ENCODE measurements around the gene ZC3H10. TPM values are rescaled to one million over a fixed set of nuclear protein-coding genes. Genes with fewer than 3 reads are reported as not detected.
A peak's percentile ranks its signal among the peaks of the same experiment; 100 is the strongest.

Gene ZC3H10
- polyA plus RNA-seq, 1 donor from 2014 or later, result 6.7 TPM

DNA sequence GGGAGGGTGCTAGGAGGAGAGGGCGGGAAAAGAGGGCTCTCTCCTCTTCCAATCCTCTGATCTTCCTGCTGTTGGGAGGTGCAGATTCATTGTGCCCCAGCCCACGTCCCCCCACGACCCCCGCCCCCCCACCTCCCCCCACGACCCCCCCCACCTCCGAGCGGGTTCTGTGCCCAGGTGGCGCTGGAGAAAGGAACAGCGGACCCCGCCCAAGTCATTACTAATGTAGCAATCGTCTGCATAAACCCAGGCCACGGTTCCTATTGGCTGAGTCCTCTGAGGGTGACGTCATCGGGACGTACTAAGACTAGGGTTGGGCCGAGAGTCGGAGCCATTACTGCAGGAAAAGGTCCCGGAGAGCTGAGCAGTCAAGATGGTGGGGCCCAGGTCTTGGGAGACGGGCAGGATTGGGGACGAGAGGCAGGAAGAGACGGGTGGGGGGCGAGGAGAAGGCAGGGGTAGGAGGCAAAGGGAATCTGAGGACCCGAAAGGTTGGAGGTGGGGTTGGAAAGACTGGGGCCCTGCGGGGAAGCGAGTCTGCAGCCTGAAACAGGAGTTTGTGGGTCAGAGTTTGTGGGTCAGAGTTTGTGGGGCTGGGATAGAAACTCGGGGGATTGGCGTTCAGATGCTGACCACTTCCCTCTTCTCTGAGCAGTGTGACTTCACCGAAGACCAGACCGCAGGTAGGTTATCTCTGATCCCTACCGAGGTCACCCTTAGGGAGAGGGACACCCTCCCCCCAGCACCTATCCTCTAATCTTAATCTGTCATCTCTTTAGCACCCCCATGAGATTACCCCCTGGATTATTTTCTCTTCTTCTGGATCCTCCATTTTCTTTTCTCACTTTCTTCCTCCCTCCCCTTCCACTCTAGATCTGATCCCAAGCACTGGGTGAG lies 40.2 kb downstream of the ZC3H10 start, which contains the start of gene MYL6:
Gene MYL6, plus strand, starts transcription at position 331 of the 897 bp plus-strand sequence. Its CDS starts 43 bp downstream, at position 374.
- peak within 1 kb of the TSS; percentile 97 for H3K9ac ChIP-seq (ENCODE audit: low read length)
- H3K9me3 ChIP-seq (ENCODE audit: low read length), result no peaks in the 10 kb centered on the region
- H3K79me2 ChIP-seq (replicated peaks; ENCODE audit: insufficient read depth, low read length), result peaks cover 31% of the 10 kb centered on the region
- no peaks in the 10 kb centered on the region for H3K9me2 ChIP-seq (ENCODE audit: insufficient read depth, low read length)
- H3K4me2 ChIP-seq (ENCODE audit: low read length), result peak within 1 kb of the TSS; percentile 97
- peak within 1 kb of the TSS; percentile 79 for H3K4me3 ChIP-seq (ENCODE audit: low read length)
- TF ChIP-seq, protein P1, sequence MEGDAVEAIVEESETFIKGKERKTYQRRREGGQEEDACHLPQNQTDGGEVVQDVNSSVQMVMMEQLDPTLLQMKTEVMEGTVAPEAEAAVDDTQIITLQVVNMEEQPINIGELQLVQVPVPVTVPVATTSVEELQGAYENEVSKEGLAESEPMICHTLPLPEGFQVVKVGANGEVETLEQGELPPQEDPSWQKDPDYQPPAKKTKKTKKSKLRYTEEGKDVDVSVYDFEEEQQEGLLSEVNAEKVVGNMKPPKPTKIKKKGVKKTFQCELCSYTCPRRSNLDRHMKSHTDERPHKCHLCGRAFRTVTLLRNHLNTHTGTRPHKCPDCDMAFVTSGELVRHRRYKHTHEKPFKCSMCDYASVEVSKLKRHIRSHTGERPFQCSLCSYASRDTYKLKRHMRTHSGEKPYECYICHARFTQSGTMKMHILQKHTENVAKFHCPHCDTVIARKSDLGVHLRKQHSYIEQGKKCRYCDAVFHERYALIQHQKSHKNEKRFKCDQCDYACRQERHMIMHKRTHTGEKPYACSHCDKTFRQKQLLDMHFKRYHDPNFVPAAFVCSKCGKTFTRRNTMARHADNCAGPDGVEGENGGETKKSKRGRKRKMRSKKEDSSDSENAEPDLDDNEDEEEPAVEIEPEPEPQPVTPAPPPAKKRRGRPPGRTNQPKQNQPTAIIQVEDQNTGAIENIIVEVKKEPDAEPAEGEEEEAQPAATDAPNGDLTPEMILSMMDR (IDR thresholded peaks at IDR 0.05; ENCODE audit: poor library complexity, severe bottlenecking), result no peak
- TF ChIP-seq EZH2 (IDR thresholded peaks at IDR 0.05; ENCODE audit: borderline replicate concordance, insufficient read depth, low read length, poor library complexity, severe bottlenecking), result no peak
- TF ChIP-seq MXI1 (conservative IDR thresholded peaks at IDR 0.05; ENCODE audit: poor library complexity, severe bottlenecking), result no peak
- TF ChIP-seq POLR2AphosphoS5 (IDR thresholded peaks at IDR 0.05), result peak; percentile 99
- no peak for TF ChIP-seq RAD21 (conservative IDR thresholded peaks at IDR 0.05)
- TF ChIP-seq, protein P2, sequence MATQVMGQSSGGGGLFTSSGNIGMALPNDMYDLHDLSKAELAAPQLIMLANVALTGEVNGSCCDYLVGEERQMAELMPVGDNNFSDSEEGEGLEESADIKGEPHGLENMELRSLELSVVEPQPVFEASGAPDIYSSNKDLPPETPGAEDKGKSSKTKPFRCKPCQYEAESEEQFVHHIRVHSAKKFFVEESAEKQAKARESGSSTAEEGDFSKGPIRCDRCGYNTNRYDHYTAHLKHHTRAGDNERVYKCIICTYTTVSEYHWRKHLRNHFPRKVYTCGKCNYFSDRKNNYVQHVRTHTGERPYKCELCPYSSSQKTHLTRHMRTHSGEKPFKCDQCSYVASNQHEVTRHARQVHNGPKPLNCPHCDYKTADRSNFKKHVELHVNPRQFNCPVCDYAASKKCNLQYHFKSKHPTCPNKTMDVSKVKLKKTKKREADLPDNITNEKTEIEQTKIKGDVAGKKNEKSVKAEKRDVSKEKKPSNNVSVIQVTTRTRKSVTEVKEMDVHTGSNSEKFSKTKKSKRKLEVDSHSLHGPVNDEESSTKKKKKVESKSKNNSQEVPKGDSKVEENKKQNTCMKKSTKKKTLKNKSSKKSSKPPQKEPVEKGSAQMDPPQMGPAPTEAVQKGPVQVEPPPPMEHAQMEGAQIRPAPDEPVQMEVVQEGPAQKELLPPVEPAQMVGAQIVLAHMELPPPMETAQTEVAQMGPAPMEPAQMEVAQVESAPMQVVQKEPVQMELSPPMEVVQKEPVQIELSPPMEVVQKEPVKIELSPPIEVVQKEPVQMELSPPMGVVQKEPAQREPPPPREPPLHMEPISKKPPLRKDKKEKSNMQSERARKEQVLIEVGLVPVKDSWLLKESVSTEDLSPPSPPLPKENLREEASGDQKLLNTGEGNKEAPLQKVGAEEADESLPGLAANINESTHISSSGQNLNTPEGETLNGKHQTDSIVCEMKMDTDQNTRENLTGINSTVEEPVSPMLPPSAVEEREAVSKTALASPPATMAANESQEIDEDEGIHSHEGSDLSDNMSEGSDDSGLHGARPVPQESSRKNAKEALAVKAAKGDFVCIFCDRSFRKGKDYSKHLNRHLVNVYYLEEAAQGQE (IDR thresholded peaks at IDR 0.05; ENCODE audit: borderline replicate concordance), result peak; percentile 71
- peak; percentile 56 for TF ChIP-seq TAF1 (IDR thresholded peaks at IDR 0.05; ENCODE audit: low read depth)
- peaks cover 5% of the 10 kb centered on the region for H4K20me1 ChIP-seq (ENCODE audit: insufficient read depth)
- H3F3A ChIP-seq (ENCODE audit: insufficient read depth, low read length, poor library complexity, severe bottlenecking), result peaks cover 5% of the 10 kb centered on the region
- H3K36me3 ChIP-seq (ENCODE audit: insufficient read depth, low read length), result peaks cover 13% of the 10 kb centered on the region
- H3K27me3 ChIP-seq (ENCODE audit: insufficient read depth, low read depth, low read length), result no peaks in the 10 kb centered on the region
- H3K27ac ChIP-seq (ENCODE audit: low read length), result peak within 1 kb of the TSS; percentile 98
- H2AFZ ChIP-seq (ENCODE audit: low read depth, low read length), result peak within 1 kb of the TSS; percentile 42

- peak overlapping the region; percentile 95 for H3K27ac ChIP-seq (ENCODE audit: low read length)
- H3K9me2 ChIP-seq (ENCODE audit: insufficient read depth, low read length), result no peaks in the 10 kb centered on the region
- peaks cover 13% of the 10 kb centered on the region for H3K36me3 ChIP-seq (ENCODE audit: insufficient read depth, low read length)
- H4K20me1 ChIP-seq (ENCODE audit: insufficient read depth), result peaks cover 5% of the 10 kb centered on the region
- peak overlapping the region; percentile 79 for H3K4me3 ChIP-seq (ENCODE audit: low read length)
- peak overlapping the region; percentile 97 for H3K4me2 ChIP-seq (ENCODE audit: low read length)
- H3K27me3 ChIP-seq (ENCODE audit: insufficient read depth, low read depth, low read length), result no peaks in the 10 kb centered on the region
- peaks cover 5% of the 10 kb centered on the region for H3F3A ChIP-seq (ENCODE audit: insufficient read depth, low read length, poor library complexity, severe bottlenecking)
- H3K9ac ChIP-seq (ENCODE audit: low read length), result peak overlapping the region; percentile 97
- H3K79me2 ChIP-seq (replicated peaks; ENCODE audit: insufficient read depth, low read length), result peaks cover 27% of the 10 kb centered on the region
- no peaks in the 10 kb centered on the region for H3K9me3 ChIP-seq (ENCODE audit: low read length)
- peak; percentile 56 for TF ChIP-seq TAF1 (IDR thresholded peaks at IDR 0.05; ENCODE audit: low read depth)
- TF ChIP-seq MXI1 (conservative IDR thresholded peaks at IDR 0.05; ENCODE audit: poor library complexity, severe bottlenecking), result no peak
- no peak for TF ChIP-seq SMC3 (conservative IDR thresholded peaks at IDR 0.05; ENCODE audit: poor library complexity)
- no peak for TF ChIP-seq EP300 (conservative IDR thresholded peaks at IDR 0.05; ENCODE audit: poor library complexity, severe bottlenecking)
- TF ChIP-seq POLR2AphosphoS5 (IDR thresholded peaks at IDR 0.05), result peak; percentile 57
- no peak for TF ChIP-seq EZH2 (IDR thresholded peaks at IDR 0.05; ENCODE audit: borderline replicate concordance, insufficient read depth, low read length, poor library complexity, severe bottlenecking)
- TF ChIP-seq, protein P2 (IDR thresholded peaks at IDR 0.05; ENCODE audit: borderline replicate concordance), result no peak
- TF ChIP-seq RAD21 (conservative IDR thresholded peaks at IDR 0.05), result peak; percentile 10
- TF ChIP-seq, protein P1 (IDR thresholded peaks at IDR 0.05; ENCODE audit: poor library complexity, severe bottlenecking), result no peak
- no peak overlapping the region for H2AFZ ChIP-seq (ENCODE audit: low read depth, low read length)
Observed at GRCh38 chr12:56158926-56159461, 40.9 kb downstream of the ZC3H10 start.

Data from neural cell (in vitro differentiated cells).